Esophagus squamous epithelium (tissue), 4 donors: Measurements from ENCODE around the gene PROX2.

ENCODE experiments used
- POLR2A ChIP-seq, 4 donors: fragments of 450-650 bp; IDR thresholded peaks; one replicate each; pipeline ENCODE4 v1.6.1; 2017; ENCODE audit warnings: antibody characterized with exemption in 4 of 4, mild to moderate bottlenecking in 4 of 4, moderate library complexity in 3 of 4
- TF ChIP-seq, protein P1 (sequence below), 6 experiments: fragments of 450-650 bp in 4 of 6; fragments of 200-600 bp in 2 of 6; sonication (generic) in 2 of 6; IDR thresholded peaks; one replicate each; pipeline ENCODE4 v1.5.1; 2016 to 2019; ENCODE audit warnings: antibody characterized with exemption in 6 of 6, mild to moderate bottlenecking in 4 of 6, moderate library complexity in 4 of 6

DNA sequence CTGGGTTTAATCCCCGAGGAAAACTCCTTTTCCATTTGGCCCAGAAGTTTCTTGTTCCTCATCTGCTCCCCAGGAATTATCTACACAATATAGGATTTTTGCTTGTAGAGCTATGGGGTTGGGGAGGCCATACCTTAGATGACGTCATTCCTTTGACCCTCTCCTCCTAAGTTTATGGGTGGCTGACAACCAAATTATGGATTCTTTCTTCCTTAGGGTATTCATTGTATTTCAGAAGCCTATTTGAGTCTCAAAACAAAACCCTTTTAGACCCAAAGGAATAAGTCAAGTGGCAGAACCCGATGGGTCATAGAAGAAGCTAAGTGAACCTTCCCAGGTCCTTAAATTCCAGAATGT, 14.2 kb downstream of the PROX2 start:
- TF ChIP-seq, protein P1, sequence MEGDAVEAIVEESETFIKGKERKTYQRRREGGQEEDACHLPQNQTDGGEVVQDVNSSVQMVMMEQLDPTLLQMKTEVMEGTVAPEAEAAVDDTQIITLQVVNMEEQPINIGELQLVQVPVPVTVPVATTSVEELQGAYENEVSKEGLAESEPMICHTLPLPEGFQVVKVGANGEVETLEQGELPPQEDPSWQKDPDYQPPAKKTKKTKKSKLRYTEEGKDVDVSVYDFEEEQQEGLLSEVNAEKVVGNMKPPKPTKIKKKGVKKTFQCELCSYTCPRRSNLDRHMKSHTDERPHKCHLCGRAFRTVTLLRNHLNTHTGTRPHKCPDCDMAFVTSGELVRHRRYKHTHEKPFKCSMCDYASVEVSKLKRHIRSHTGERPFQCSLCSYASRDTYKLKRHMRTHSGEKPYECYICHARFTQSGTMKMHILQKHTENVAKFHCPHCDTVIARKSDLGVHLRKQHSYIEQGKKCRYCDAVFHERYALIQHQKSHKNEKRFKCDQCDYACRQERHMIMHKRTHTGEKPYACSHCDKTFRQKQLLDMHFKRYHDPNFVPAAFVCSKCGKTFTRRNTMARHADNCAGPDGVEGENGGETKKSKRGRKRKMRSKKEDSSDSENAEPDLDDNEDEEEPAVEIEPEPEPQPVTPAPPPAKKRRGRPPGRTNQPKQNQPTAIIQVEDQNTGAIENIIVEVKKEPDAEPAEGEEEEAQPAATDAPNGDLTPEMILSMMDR (IDR thresholded peaks at IDR 0.05): no peak
- no peak for TF ChIP-seq POLR2A (IDR thresholded peaks at IDR 0.05)
